ENCODE data around the gene OPN4.

The OPN4 gene

DNA sequence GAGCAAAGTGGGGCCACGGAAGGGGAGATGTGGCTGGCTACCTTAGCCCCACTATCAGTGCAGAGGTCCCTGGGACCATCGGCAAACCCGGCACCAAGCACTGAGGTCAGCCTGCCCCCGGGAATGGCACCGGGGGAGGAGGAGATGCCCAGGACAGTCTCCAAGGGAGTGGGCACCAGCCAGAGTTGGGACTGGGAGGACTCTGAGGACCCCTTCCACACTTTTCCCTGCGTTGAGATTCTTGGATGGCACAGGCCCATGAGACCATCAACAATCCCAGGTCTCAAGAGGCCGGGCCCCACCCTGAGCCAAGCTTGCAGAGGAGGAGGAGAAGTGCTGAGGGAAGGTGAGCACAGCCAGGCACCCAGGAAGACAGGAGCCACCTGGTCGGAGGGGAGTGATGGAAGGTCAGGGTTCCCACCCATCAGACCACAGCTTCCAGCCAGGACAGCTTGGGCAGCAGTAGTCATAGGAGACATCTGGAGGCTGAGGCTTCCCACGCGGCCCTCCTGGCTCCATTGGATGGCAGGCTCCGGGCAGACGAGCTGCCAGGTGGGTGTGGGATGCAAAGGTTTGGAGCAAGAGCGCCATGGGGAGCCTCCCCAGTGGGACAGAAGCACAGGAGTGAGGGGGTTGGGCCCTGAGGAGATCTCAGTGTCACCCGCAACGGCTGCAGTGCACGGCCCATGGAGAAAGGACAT, 2.6 kb upstream of the OPN4 start:
- in situ Hi-C loops (cut with MboI; ENCODE audit: low sequenced_read_pairs, unreplicated experiment): no loop called here
- no peak for DNase-seq (ENCODE audit: low spot score)
- no peak for TF ChIP-seq CTCF (IDR thresholded peaks at IDR 0.05; ENCODE audit: borderline replicate concordance, control extremely low read depth, extremely low read depth, insufficient read depth, missing control alignments)

DNA sequence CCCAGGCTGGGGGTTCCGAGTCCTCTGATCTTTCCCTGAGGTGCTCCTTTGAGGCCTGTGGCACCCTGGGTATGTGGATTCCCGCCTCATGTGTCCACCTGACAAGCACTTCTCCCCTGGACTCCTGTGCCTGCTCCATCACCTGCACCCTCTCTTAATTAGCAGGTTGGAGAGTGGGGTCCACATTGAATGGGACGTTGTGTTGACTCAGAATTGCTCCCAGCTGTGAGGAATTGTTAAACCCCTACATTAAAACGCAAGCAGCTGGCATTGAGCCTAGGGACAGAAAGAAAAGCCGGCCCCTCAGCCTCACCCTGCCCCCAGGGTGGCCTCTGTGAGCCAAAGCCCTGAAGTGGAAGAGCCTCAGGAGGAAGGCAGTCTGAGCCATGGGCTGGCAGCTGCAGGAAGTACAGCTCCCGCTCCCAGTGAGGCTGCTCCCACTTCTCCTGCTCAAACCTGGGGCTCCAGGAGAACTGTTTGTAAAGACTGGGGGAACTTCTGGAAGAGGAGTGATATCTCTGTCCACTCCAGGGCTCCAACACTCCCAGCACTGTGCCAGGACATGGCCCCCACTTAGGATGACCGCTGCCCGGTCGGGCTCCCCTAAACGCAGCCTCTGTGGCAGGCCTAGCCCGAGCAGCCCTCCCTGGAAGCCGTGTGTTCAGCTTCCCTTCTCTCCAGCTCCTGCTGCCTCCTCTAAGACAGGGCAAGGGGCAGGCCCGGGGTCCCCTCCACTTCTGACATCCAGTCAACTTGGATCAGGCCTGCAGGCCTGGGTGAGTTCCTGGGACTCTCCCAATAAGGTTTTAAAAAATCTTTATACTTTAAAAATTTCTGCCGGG, 1.8 kb upstream of the OPN4 start:
- DNase-seq (ENCODE audit: low spot score): no peak
- in situ Hi-C loops (cut with MboI; ENCODE audit: low sequenced_read_pairs, unreplicated experiment): no loop called here
- no peak for TF ChIP-seq CTCF (IDR thresholded peaks at IDR 0.05; ENCODE audit: borderline replicate concordance, control extremely low read depth, extremely low read depth, insufficient read depth, missing control alignments)

- in situ Hi-C loops (cut with MboI; ENCODE audit: low sequenced_read_pairs, unreplicated experiment): no loop called here
- no peak for TF ChIP-seq CTCF (IDR thresholded peaks at IDR 0.05; ENCODE audit: borderline replicate concordance, control extremely low read depth, extremely low read depth, insufficient read depth, missing control alignments)
- DNase-seq (ENCODE audit: low spot score): no peak
Measured at GRCh38 chr10:86653379-86653778, 968 bp upstream of the OPN4 start.

- no peak for TF ChIP-seq CTCF (IDR thresholded peaks at IDR 0.05; ENCODE audit: borderline replicate concordance, control extremely low read depth, extremely low read depth, insufficient read depth, missing control alignments)
- in situ Hi-C loops (cut with MboI; ENCODE audit: low sequenced_read_pairs, unreplicated experiment): no loop called here
- DNase-seq (ENCODE audit: low spot score): no peak
Measured at GRCh38 chr10:86653987-86654386, 360 bp upstream of the OPN4 start.

GRCh38 chr10:86655173-86655540, 810 bp downstream of the OPN4 start:
- DNase-seq (ENCODE audit: low spot score): no peak
- TF ChIP-seq CTCF (IDR thresholded peaks at IDR 0.05; ENCODE audit: borderline replicate concordance, control extremely low read depth, extremely low read depth, insufficient read depth, missing control alignments): no peak
- in situ Hi-C loops (cut with MboI; ENCODE audit: low sequenced_read_pairs, unreplicated experiment): no loop called here

DNA sequence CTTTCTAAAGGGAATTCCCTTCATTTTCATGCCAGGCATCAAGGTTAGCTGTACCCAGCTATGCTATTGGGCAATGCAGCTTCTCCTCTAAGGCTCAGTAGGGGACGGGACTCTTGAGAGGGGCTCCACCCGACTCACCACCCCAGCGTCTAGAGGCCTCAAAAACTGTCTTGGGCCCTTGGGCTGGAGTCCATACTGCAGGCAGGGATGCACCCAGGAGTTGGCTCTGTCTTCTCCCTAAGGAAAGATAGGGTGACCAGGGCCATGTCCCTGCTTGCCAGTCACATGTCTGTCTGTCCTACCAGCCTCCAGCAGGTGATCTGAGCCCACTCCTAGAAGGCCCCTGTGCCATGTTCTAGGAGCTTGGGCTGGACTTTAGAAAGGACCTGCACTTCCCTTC, 1.2 kb downstream of the OPN4 start:
- in situ Hi-C loops (cut with MboI; ENCODE audit: low sequenced_read_pairs, unreplicated experiment): no loop called here
- no peak for TF ChIP-seq CTCF (IDR thresholded peaks at IDR 0.05; ENCODE audit: borderline replicate concordance, control extremely low read depth, extremely low read depth, insufficient read depth, missing control alignments)

More for the DNA sequence above, 1.2 kb downstream of the OPN4 start:
- no peak for DNase-seq (ENCODE audit: low spot score)

All from GM13976 (cell line).